HuH-7.5 (cell line): Measurements from ENCODE around the gene PODXL2.

ENCODE experiments used
- DNase-seq: peaks from one replicate; pipeline ENCODE4 v3.0.0; 2011; ENCODE audit warnings: low spot score

The PODXL2 gene, protein sequence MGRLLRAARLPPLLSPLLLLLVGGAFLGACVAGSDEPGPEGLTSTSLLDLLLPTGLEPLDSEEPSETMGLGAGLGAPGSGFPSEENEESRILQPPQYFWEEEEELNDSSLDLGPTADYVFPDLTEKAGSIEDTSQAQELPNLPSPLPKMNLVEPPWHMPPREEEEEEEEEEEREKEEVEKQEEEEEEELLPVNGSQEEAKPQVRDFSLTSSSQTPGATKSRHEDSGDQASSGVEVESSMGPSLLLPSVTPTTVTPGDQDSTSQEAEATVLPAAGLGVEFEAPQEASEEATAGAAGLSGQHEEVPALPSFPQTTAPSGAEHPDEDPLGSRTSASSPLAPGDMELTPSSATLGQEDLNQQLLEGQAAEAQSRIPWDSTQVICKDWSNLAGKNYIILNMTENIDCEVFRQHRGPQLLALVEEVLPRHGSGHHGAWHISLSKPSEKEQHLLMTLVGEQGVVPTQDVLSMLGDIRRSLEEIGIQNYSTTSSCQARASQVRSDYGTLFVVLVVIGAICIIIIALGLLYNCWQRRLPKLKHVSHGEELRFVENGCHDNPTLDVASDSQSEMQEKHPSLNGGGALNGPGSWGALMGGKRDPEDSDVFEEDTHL

DNA sequence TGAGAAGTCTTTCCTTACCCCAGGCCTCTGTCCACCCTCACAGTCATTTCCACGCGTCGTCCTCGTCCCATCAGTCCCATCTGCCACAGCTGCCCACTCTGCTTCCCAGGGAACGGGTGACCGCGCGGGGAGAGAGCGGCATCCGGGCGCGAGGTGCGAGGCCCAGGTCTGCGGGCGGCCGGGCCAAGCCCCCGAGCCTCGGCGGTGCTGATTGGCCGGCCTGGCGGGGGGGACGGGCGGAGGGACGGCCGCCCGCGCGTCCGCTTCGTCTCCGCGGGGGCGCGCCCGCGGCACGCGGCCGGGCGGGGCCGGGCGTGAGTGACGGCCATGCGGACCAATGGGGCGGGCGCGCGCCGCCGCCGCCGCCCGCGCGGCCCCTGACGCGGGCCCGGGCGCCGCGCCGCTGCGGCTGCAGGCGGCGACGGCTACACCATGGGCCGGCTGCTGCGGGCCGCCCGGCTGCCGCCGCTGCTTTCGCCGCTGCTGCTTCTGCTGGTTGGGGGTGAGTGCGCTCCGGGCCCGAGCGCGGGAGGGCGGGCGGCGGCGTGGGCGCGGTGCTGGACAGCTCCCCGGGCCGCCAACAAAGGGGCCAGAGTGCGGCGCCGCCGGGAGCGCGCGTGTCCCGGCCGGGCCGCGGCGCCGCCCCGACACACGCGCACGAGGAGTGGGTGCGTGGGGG lies at the start of gene PODXL2:
Gene PODXL2, plus strand, starts transcription at position 398 of the 679 bp plus-strand sequence. Its CDS starts 35 bp downstream, at position 433.
- peak; percentile 92 for DNase-seq

DNA sequence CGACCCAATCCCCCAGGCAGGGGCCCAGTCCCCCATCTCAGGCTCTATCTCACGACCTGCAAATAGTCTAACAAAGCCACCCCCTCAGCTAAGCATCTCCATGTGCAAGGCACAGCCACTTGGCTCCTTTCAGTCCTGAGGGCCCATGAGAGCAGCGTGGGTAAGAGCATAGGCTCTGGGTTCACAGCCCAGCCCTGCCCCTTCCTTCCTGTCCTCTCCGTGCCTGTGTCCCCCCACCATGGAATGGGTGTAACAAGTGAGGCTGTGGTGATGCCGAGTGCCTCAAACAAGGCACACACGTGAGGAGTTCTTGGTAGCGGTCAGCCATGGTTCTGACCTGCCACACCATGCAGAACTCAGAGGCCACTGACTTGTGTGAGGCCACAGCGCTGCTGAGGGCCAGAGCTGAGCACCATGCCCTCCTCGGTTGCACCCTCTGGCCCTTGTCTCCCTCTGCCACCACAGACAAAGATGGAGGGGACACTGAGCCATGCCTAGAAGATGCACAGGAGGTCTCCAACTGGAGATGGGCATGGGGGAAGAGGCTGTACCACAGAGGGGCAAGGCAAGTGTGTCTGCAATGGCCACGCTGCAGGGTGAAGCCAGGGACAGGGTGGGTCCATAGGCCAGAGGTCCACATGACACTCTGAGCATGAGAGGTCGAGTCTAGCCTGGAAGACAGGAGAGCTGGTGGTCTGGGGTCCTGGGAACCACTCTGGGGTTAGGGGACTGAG lies 48.5 kb upstream of the PODXL2 start:
- DNase-seq = no peak

DNA sequence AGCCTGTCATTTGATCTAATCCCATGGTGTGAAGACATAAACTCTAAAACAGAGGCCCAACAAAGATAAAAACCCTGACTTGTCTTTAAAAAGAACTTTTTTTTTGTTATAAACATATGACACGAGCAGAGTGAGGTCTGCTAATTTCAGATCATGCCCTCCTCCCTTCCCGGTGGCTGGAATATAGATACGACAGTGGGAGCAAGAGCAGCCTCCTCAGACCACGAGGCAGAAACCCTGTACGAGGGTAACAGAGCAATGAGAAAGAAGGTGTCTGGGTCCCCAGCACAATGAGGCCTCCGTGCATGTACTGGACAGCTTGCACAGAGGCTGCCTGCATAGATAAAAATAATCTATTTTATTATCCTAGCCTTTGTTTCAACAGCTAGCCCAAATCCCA lies 44.3 kb upstream of the PODXL2 start:
- no peak for DNase-seq

DNA sequence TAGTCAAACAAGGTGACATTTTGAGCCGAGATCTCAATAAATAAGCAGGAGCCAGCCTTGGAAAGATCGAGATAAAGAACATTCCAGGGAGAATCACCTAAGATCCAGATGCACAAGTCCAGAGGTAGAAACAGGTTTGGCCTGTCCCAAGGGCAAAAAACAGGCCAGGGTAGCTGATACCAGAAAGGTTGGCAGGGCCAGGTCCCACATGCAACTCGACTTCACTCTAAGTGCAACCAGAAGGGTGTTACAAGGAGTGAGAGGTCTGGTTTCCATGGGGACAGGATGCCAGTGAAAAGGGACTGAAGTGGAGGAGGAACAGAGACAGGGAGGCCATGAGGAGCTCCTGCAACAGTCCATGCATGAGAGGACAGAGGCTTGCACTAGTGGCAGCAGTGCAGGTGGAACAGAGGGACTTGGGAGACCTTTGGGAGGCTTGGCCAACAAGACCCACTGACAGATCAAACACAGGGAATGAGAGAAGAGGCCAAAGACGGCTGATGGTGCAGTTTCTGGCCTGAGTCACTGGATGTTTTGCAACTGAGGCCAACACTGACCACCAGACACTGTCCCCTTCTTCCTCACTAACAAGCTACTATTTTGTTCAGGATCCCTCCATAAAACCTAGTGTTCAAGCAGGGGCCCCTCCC lies 43.7 kb upstream of the PODXL2 start:
- DNase-seq = no peak

DNA sequence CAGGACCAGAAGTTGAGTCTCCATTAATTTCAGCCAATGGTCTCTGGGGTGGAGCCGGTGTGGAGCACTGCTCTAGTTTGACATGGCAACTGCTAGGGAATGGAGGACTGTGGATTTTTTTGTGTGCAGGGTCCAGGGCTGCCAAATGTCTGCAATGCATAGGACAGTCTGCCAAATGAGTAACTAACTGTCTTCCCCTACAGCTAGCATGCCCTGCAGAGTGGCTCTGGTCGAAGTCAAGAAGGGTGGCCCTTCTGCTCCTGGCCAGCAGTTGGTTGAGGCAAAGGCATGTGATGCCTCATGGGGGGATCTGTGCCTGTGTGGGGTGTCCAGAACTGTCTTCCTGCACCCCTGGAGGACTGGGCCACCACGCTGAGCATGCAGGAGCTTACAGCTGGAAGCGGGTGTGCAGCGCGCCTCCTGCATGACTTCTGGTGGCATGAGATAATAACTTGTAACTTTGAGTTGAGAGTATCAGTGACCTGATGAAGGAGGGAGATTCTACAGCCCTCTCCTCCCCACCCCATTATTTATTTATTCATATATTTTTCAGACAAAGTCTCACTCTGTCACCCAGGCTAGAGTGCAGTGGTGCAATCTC lies 43.1 kb upstream of the PODXL2 start:
- no peak for DNase-seq

DNA sequence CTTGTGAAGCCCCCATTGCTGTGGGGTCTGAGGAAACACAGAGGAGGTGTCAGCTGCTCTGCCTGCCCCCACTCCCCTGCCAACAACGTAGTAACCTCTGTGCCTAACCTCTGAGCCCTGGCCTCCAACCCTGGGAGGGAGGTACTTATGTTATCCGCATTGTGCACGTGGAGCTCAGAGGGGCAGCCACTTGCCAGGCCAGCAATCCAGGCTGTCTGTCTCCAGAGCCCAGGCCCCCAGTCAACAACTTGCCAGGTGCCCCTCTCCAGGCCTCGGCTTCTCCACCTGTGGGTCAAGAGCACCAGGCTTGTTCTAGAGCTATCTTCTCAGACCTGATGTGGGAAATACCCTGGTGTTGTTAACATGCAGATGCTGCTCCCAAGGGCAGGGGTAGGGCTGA lies 41.1 kb upstream of the PODXL2 start:
- no peak for DNase-seq

DNA sequence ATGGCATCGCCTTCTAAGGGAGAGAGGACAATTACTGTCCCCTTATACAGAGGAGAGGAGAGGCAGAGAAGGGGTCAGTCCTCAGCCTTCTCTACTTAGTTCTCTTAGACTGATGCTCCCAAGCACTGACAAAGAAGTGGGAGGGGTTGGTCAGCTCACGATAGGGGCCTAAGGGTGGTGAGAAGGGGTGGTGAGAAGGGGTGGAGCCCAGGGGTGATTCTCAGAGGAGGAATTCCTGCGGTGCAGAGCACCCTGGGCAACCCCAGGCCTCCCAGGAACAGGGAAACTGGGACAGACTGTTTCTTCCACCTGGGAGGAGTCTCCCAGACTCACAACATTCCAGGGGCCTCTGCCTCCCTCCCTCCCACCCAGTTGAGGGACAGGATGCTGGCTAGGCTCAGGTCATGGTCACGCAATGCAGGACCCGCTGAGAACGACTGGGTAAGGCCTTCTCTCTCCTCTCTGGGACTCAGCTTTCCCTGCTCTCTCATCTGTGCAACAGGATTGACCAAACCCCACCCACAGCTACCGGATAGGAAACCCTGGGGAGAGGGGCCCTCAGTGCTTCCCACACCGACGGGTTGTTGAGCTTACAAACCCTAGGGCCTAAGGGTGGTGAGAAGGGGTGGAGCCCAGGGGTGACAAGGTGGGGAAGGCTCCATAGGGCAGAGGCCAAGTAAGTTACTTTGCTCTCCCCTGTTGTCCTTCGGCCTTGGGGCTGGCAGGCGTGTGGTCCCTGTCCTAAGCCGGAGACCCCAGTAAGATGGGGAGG lies 40.0 kb upstream of the PODXL2 start:
- DNase-seq = peak; percentile 52

DNA sequence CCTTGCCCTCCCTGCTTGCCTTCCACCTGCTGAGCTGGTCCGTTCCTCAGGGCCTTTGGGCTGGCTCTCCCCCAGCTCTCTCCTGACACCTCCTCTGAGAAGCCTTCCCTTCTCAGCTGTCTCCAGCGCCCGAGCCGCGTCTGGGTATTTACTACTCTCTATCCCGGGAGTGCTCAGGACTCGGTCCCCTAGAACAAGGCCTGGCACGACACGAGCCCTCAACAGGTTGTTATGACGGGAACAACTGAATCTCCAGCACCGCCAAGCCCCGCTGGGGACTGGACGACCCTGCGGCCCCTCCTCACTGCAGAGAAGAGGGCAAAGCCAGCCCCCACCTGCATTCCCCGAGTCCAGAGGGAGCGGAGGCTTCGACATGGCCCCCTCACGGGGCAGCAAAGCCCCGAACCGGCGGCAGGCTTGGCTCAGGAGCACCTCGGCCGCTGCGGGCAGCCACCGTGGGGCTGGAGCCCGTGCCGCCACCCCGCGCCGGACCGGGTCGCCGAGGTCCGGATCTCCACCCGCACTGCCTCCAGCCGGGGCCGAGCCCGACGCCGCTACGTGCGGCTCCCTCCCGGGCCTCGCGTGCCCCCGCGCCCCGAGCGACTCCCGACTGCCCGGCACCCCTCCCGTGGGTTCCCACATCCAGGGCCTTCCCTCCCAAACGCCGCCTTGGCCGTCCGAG lies 39.2 kb upstream of the PODXL2 start:
- DNase-seq = peak; percentile 38

DNA sequence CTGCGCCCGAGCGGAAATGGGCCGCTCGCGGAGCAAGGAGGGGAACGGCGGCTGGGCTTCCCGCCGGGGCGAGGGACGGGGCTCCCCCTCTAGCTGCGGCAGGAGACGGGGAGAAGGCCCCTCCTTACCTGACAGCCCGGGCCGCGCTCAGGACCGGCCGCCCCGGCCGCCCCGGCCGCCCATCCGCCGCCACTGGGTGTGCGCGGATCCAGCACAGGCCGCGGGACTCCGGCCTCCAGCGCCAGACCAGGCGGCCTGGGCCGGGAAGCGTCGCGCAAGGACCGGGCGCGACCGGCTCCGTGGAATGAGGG lies 38.7 kb upstream of the PODXL2 start:
- no peak for DNase-seq

DNA sequence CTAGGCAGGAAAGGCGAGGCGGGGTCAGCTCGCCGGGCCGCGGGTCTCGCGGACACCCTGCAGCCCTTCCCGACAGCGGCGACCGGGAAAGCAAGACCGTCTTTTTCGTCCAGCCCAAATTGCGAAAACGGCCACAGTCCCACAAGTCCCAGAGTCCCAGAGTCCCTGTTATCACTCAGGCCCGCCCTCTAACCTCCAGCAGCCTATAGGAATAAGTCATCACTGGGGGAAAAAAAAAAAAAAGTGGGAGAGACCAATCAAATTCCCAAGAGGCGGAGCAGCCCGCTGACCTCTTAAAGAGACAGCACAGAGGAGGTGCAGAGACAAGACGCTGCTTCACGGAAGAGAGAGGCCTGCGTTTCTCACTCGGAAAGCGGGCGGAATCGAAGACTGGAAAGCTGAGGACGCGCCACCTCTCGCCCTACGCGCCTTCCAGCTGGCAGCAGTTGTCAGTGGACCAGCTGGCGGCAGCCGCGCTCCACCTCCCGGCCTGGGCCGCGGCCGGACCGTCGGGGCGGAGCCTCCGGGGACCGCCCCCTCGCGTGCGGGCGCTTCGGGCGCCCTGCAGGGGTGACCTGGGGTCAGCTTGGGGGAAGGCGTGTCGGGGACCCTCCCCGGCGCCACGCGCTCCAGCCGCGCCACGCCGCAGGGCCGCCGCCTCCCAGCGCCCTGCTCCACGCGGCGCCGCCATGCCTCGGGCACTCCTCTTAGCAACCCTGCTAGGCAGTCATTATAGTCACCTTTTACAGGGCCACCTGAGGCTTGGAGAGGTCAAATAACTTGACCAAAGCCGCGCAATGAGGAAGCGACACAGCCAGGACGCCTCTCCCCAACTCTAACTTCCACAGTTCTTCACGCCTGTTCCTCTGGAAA lies 38.2 kb upstream of the PODXL2 start, which contains the start of gene TPRA1:
Gene TPRA1, minus strand, starts transcription at position 141 of the 873 bp plus-strand sequence. CDS start 10,587 bp downstream, outside the sequence.
- DNase-seq = peak; percentile 99

DNA sequence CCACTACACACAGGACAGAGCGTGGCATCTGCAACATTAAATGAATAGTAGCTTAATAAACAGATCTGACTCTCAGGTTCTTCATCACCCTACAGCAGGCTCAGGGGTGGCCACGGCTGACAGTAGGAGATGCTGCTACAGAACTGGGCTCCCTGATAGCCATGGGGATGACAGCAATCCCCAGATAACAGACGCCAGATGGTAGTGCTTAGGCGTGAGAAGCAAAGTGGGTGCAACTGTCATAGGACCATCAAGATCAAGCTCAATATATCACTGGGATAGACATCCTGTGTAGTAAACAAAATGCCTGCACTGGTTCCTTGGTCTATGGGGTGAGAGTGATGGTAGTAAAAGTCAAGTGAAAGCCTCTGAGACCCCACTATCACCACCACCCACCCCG lies 35.8 kb upstream of the PODXL2 start:
- no peak for DNase-seq

DNA sequence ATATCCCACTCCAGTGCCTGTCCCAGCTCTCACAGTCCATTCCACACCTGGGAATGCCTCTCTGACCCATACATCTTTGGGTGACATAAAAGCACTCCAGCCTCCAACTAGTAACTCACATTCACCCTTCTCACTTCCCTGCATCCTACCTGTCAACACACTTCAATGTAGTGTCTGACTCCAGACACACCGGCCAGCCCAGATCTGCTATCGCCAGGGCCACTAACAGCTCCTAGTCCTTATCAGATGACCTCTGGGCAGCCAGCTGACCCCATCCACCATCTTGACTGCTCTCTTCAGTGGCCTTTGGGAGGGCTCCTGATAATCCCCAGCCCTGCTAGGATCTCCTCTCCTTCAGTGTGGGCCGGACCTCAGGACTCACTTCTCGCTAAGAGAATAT lies 33.7 kb upstream of the PODXL2 start:
- DNase-seq = no peak

DNA sequence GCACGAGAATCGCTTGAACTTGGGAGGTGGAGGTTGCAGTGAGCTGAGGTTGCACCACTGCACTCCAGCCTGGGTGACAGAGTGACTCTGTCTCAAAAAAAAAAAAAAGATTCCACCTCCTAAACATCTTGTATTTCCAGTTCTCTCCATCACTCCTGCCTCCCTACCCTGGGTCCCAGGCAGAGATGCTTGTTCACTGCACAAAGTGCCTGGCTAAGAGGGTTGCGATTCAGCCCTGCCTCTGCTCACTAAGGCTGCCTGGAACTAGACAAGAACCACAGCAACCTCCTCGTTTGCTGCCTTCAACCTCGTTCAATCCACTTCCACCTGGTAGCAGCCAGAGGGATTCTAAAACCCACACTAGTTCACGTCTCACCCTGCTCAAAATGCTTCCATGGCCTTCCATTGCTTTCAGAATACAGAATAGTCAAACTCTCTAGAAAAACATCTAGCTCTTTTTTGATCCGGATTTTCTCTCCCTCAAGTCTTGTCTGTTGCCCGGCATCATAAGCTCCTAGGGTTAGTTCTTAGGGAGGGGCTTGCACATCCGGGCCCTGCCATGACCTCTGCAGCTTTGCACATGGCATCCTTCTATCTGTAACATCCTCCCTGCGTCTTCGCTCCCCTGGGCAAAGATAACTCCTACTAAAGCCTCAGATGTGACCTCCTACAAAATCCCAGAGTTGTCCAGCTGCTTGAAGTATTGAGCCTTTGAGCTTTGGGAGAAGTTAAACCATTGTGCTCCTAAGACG lies 31.8 kb upstream of the PODXL2 start:
- no peak for DNase-seq

DNA sequence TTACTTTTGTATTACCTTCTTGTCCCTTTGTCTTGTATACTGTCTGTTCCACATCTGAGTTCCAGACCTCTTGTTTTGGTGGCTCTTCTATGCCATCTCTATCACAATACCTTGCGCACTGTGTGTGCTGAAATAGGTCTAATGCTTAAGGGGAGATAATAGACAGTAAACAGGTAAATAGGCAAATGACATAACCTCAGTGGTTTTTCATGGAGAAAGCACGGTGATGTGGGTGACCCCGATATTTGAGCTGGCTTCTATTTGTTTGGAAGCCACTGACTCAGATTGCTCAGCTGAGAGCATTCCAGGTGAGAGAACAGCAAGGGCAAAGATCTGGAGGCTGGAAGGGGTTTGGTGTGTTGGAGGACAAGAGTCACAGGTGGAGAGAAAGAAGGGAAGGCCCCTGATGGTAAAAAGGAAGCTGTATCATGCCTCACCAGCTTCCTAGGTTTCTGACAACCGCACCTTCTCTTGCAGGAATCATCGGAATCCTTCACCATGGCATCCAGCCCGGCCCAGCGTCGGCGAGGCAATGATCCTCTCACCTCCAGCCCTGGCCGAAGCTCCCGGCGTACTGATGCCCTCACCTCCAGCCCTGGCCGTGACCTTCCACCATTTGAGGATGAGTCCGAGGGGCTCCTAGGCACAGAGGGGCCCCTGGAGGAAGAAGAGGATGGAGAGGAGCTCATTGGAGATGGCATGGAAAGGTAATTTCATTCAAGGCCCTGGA lies 30.0 kb upstream of the PODXL2 start:
- peak; percentile 28 for DNase-seq

DNA sequence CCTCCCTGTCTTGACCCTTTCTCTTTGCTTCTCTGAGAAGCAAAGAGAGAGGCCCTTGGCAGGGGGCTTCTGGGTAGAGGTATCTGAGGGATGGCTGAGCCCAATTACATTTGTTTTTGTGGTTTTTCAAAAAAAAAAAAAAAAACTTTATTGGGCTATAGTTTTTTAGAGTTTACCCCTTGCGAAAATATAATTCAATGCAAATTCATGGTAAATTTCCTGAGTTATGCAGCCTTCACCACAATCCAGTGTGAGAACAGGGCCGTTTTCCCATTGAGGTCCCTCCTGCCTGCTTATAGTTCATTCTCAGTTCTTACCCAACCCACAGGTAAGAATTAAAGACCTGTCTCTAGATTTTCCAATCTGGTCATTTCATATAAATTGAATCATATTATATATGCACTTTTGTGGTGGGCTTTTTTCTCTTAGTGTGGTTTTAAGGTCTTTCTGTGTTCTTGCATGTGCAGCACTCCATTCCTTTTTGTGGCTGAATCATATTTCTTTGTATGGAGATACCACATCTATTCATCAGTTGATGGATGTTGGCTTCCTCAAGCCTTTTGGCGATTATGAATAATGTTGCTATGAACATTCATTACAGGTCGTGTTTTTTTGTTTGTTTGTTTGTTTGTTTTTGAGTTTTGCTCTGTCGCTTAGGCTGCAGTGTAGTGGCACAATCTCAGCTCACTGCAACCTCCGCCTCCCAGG lies 28.1 kb upstream of the PODXL2 start:
- no peak for DNase-seq

DNA sequence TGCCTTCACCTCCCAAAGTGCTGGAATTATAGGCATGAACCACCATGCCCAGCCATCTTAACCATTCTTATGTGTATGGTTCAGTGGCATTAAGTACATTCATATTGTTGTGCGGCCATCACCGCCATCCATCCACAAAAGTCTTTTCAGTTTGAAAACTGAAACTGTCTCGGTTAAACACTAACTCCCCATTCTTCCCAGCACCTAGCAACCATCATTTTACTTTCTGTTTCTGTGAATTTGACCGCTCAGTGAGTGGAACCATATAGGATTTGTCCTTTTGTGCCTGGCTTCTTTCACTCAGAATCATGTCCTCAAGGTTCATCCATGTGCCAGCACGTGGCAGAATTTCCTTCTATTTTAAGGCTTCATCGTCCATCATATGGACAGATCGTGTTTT lies 24.9 kb upstream of the PODXL2 start:
- no peak for DNase-seq

DNA sequence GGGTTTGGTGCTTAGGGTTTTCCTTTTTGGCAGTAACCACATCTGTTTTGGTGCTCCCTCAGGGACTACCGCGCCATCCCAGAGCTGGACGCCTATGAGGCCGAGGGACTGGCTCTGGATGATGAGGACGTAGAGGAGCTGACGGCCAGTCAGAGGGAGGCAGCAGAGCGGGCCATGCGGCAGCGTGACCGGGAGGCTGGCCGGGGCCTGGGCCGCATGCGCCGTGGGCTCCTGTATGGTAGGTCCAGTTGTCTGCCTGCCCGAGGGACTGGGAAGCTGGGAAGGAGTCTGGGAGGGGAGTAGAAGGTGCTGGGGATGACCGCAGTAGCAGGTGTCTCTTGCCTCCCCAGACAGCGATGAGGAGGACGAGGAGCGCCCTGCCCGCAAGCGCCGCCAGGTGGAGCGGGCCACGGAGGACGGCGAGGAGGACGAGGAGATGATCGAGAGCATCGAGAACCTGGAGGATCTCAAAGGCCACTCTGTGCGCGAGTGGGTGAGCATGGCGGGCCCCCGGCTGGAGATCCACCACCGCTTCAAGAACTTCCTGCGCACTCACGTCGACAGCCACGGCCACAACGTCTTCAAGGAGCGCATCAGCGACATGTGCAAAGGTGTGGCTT lies 24.3 kb upstream of the PODXL2 start:
- DNase-seq = no peak
